ENCODE results near the gene VIT.

- TF ChIP-seq CTCF (IDR thresholded peaks at IDR 0.05; ENCODE audit: insufficient read depth, low read depth, low read length) = no peak
- TF ChIP-seq EZH2 (IDR thresholded peaks at IDR 0.05; ENCODE audit: insufficient read depth, low read length) = no peak
These were observed 104.6 kb downstream of the VIT start for GRCh38 chr2:36801088-36801487.

Measured in astrocyte (in vitro differentiated cells and primary cell).